DND-41 (cell line): ENCODE data around the gene TPCN1.

Experiments
- ATAC-seq: fragments of 200-7000 bp; cut with Tn5 transposase; 3 replicates; pipeline ENCODE4 v1.9.1; 2021; ENCODE audit warnings: low read depth; ENCODE audit not compliant: insufficient read depth
- DNase-seq: peaks from one replicate; pipeline ENCODE4 v3.0.0-alpha.2; 2020
- H2AFZ ChIP-seq: 2 replicates; pipeline ENCODE4 v1.6.0; 2012; ENCODE audit warnings: low read depth, low read length
- H3K27ac ChIP-seq: 2 replicates; pipeline ENCODE4 v1.5.1; 2012; ENCODE audit warnings: low read length, inconsistent platforms
- H3K27me3 ChIP-seq: fragments of 200-600 bp; sonication (generic); 2 replicates; pipeline ENCODE4 v1.6.0; 2012; ENCODE audit warnings: low read length, mild to moderate bottlenecking, inconsistent platforms; ENCODE audit not compliant: insufficient read depth, poor library complexity
- H3K36me3 ChIP-seq: 2 replicates; pipeline ENCODE4 v1.5.1; 2012; ENCODE audit warnings: low read length, inconsistent platforms; ENCODE audit not compliant: insufficient read depth
- H3K4me1 ChIP-seq: 2 replicates; pipeline ENCODE4 v1.5.1; 2012; ENCODE audit warnings: mild to moderate bottlenecking, low read length; ENCODE audit not compliant: insufficient read depth
- H3K4me2 ChIP-seq: 2 replicates; pipeline ENCODE4 v1.6.0; 2012; ENCODE audit warnings: mild to moderate bottlenecking, moderate library complexity, low read length, inconsistent platforms; ENCODE audit not compliant: insufficient read depth
- H3K4me3 ChIP-seq, 2 experiments: fragments of 200-600 bp in 1 of 2; shearing (Covaris generic) in 1 of 2; 2 replicates each; pipeline ENCODE4 v1.5.1; 2012 to 2016; ENCODE audit warnings: inconsistent platforms in 2 of 2, low read length in 2 of 2, mild to moderate bottlenecking in 2 of 2, low read depth in 1 of 2, moderate library complexity in 1 of 2
- H3K79me2 ChIP-seq: 2 replicates; pipeline ENCODE4 v1.6.0; 2012; ENCODE audit warnings: low read length, inconsistent platforms; ENCODE audit not compliant: insufficient read depth
- H3K9ac ChIP-seq: 2 replicates; pipeline ENCODE4 v1.6.0; 2012; ENCODE audit warnings: low read depth, mild to moderate bottlenecking, inconsistent platforms, low read length, moderate library complexity
- H3K9me3 ChIP-seq: 2 replicates; pipeline ENCODE4 v1.5.1; 2012; ENCODE audit warnings: low read length, moderate library complexity, mild to moderate bottlenecking, inconsistent platforms; ENCODE audit not compliant: insufficient read depth, severe bottlenecking
- H4K20me1 ChIP-seq: 2 replicates; pipeline ENCODE4 v1.6.0; 2012; ENCODE audit warnings: low read length; ENCODE audit not compliant: insufficient read depth
- EZH2 ChIP-seq: IDR thresholded peaks from 3 replicates; pipeline ENCODE4 v1.6.1; 2012; ENCODE audit warnings: borderline replicate concordance, low read depth, mild to moderate bottlenecking, moderate library complexity, low read length, inconsistent platforms; ENCODE audit not compliant: severe bottlenecking
- TF ChIP-seq, protein P1 (sequence below): IDR thresholded peaks from 2 replicates; pipeline ENCODE4 v1.5.1; 2012; ENCODE audit warnings: borderline replicate concordance, low read length, moderate library complexity, mild to moderate bottlenecking; ENCODE audit not compliant: poor library complexity, severe bottlenecking; ENCODE audit errors: extremely low read depth

TPCN1 gene

DNA sequence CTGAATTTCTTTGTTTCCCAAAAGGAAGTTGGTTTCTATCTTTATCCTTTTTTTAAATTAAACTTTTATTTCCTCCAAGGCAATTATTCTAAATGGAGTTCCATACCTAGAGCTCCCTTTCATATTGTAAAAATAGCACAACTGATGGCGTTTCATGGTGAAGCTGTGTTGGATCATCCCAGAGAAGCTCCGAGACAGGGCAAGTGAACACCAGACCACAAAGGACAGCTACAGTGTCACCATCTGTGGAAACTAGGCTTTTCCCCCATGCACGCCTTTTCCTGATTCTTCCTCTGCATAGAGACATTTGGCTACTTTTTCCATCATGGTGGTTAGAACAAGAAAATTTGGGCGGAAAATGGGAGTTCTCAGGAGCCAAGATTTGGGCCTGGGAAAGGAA is 12.7 kb downstream of the TPCN1 start:
- Histone ChIP-seq H3K27me3 (no peaks in the 10 kb centered on the region), H3K27ac (no peak overlapping the region), H4K20me1 (no peaks in the 10 kb centered on the region), H3K79me2 (no peaks in the 10 kb centered on the region), H3K4me3 (no peak overlapping the region), H3K9me3 (no peaks in the 10 kb centered on the region), H3K36me3 (peaks cover 73% of the 10 kb centered on the region), H3K4me1 (peaks cover 2% of the 10 kb centered on the region; the same call in 1 of the 2 replicates), H2AFZ (no peak overlapping the region), H3K9ac (no peak overlapping the region), H3K4me2 (no peak overlapping the region)
- no peak for TF ChIP-seq EZH2
- TF ChIP-seq, protein P1, sequence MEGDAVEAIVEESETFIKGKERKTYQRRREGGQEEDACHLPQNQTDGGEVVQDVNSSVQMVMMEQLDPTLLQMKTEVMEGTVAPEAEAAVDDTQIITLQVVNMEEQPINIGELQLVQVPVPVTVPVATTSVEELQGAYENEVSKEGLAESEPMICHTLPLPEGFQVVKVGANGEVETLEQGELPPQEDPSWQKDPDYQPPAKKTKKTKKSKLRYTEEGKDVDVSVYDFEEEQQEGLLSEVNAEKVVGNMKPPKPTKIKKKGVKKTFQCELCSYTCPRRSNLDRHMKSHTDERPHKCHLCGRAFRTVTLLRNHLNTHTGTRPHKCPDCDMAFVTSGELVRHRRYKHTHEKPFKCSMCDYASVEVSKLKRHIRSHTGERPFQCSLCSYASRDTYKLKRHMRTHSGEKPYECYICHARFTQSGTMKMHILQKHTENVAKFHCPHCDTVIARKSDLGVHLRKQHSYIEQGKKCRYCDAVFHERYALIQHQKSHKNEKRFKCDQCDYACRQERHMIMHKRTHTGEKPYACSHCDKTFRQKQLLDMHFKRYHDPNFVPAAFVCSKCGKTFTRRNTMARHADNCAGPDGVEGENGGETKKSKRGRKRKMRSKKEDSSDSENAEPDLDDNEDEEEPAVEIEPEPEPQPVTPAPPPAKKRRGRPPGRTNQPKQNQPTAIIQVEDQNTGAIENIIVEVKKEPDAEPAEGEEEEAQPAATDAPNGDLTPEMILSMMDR = no peak
- no peak for ATAC-seq
- no peak for DNase-seq

DNA sequence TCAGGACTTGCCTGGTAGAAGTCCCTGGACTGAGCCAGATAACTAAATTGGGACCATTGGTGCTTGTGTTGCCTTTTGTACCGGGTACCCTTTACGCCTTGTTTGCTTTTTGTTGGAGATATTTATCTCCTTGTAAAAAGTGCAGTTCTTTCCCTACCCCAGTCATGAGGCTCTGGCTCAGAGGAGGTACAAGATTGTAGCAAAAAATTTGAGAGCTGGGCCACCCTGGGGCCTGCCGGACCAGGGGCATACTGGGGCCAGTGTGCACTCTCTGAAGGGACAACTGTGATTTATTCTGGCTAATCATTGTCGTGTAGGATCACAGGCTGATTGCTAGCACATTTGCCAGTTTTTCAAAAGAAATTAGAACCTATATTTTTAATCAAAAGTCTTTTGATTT is 13.2 kb downstream of the TPCN1 start:
- H3K36me3 ChIP-seq = peaks cover 74% of the 10 kb centered on the region
- no peaks in the 10 kb centered on the region for H4K20me1 ChIP-seq
- DNase-seq (no peak), ATAC-seq (no peak)
- TF ChIP-seq, protein P1 = no peak
- no peak for TF ChIP-seq EZH2
- H3K4me2 ChIP-seq = no peak overlapping the region
- H3K9me3 ChIP-seq = no peaks in the 10 kb centered on the region
- no peak overlapping the region for H3K27ac ChIP-seq
- H3K79me2 ChIP-seq = no peaks in the 10 kb centered on the region
- H3K27me3 ChIP-seq = no peaks in the 10 kb centered on the region
- no peak overlapping the region for H3K4me3 ChIP-seq
- no peak overlapping the region for H3K9ac ChIP-seq
- peaks cover 2% of the 10 kb centered on the region; the same call in 1 of the 2 replicates for H3K4me1 ChIP-seq
- H2AFZ ChIP-seq = no peak overlapping the region

DNA sequence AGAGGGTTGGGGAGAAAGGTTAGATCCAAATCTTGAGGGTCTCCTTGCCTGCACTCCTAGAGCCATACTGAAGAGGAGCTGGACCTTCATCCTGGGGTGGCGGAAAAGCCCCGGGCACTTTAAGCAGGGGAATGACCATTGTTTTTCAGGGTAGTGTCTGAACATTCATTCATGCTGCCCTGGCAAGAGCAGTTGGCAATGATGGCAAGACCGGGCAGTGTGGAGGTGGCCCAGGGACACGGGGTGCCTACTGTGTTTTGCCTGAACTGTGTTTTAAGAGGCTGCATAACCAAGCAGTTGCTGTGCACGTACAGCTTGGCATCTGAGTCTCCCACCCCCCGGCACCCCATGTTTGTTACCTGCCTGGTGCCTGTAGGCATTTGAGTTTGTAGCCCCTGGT is 14.7 kb downstream of the TPCN1 start:
- H3K79me2 ChIP-seq = no peaks in the 10 kb centered on the region
- no peaks in the 10 kb centered on the region for H4K20me1 ChIP-seq
- peak overlapping the region; percentile 33; the same call in 1 of the 2 replicates for H3K27ac ChIP-seq
- no peak for DNase-seq
- no peaks in the 10 kb centered on the region for H3K4me1 ChIP-seq
- peaks cover 69% of the 10 kb centered on the region for H3K36me3 ChIP-seq
- H3K9me3 ChIP-seq = no peaks in the 10 kb centered on the region
- H3K9ac ChIP-seq = no peak overlapping the region
- no peak overlapping the region for H3K4me3 ChIP-seq
- TF ChIP-seq, protein P1 = no peak
- TF ChIP-seq EZH2 = no peak
- H3K27me3 ChIP-seq = no peaks in the 10 kb centered on the region
- no peak overlapping the region for H3K4me2 ChIP-seq
- no peak for ATAC-seq
- H2AFZ ChIP-seq = no peak overlapping the region
